HFF-Myc (cell line): ENCODE measurements around the gene FAM83F.

Source experiments
- DNase-seq: peaks from one replicate; pipeline ENCODE4 v3.0.0-alpha.2; 2011; ENCODE audit warnings: low read depth; ENCODE audit errors: extremely low read depth
- H3K4me3 ChIP-seq: replicated peaks from 2 replicates; pipeline ENCODE4 v1.5.1; 2011; ENCODE audit warnings: low read depth, mild to moderate bottlenecking, control low read depth, low read length
- CTCF ChIP-seq: IDR thresholded peaks from 2 replicates; pipeline ENCODE4 v1.5.1; 2012; ENCODE audit warnings: mild to moderate bottlenecking, low read depth, low read length, control low read depth; ENCODE audit errors: missing control alignments

The FAM83F gene

GRCh38 chr22:40058265-40058664, 63.5 kb downstream of the FAM83F start:
- no peak for TF ChIP-seq CTCF
- no peak for DNase-seq
- no peak overlapping the region for H3K4me3 ChIP-seq

DNA sequence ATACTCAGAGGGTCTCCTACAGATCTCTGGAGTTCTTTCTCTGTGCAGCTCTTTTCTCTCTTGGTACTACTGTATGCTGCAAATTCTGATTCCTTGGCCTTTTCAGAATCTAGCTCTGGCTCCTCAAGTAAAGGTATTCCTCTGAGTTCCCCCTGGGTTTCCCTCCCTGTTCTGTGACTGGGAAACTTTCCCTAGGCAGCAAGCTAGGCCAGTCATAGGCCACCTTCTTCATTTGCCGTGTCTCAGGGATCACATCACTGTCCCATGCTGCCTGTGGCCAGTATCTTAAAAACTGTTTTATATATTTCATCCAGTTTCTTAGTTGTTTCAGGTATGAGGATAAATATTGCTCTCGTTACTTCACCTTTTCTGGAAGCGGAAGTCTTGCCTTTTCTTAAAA, 71.2 kb downstream of the FAM83F start:
- no peak for TF ChIP-seq CTCF
- no peak for DNase-seq
- no peak overlapping the region for H3K4me3 ChIP-seq

- no peak overlapping the region for H3K4me3 ChIP-seq
- DNase-seq, result no peak
- no peak for TF ChIP-seq CTCF
Observed at GRCh38 chr22:40067639-40068038, 72.9 kb downstream of the FAM83F start.

- TF ChIP-seq CTCF, result no peak
- no peak overlapping the region for H3K4me3 ChIP-seq
- DNase-seq, result no peak
Observed at GRCh38 chr22:40070701-40071100, 75.9 kb downstream of the FAM83F start.

GRCh38 chr22:40071720-40072119, 77.0 kb downstream of the FAM83F start:
- H3K4me3 ChIP-seq, result no peak overlapping the region
- no peak for TF ChIP-seq CTCF
- no peak for DNase-seq

GRCh38 chr22:40076702-40077645, 82.2 kb downstream of the FAM83F start:
- H3K4me3 ChIP-seq, result no peak overlapping the region
- TF ChIP-seq CTCF, result no peak
- no peak for DNase-seq
